ENCODE measurements around the gene PRG2. TPM values are rescaled to one million over a fixed set of nuclear protein-coding genes. Genes with fewer than 3 reads are reported as not detected.

Gene PRG2
- total and polyA plus RNA-seq, 2 of the 13 experiments (the other 11 are each of a cell fraction or from before 2014, with no cell fraction given), result not detected

GRCh38 chr11:57399972-57400578 is 9.6 kb upstream of the PRG2 start (continued):
- TF ChIP-seq PRDM15 (CRISPR knock-in tag; IDR thresholded peaks at IDR 0.05) (no peak), ZNF740 (CRISPR knock-in tag; IDR thresholded peaks at IDR 0.05) (no peak), ZNF572 (CRISPR knock-in tag; IDR thresholded peaks at IDR 0.05) (no peak), PHF5A (CRISPR knock-in tag; IDR thresholded peaks at IDR 0.05; ENCODE audit: low read depth, unreplicated experiment) (peak; percentile 19), IKZF4 (CRISPR knock-in tag; IDR thresholded peaks at IDR 0.05; ENCODE audit: borderline replicate concordance, low read depth, not compliant biosample characterization) (no peak), MAFG (CRISPR knock-in tag; IDR thresholded peaks at IDR 0.05) (no peak), ZNF33A (CRISPR knock-in tag; IDR thresholded peaks at IDR 0.05; ENCODE audit: borderline replicate concordance) (no peak), KLF13 (CRISPR knock-in tag; IDR thresholded peaks at IDR 0.05) (no peak), TBX3 (IDR thresholded peaks at IDR 0.05; ENCODE audit: borderline replicate concordance) (peak; percentile 33; the same call in 1 of the 2 replicates), NCOA2 (CRISPR knock-in tag; IDR thresholded peaks at IDR 0.05) (peak; percentile 47), GMEB1 (CRISPR knock-in tag; IDR thresholded peaks at IDR 0.05; ENCODE audit: borderline replicate concordance) (no peak), RCOR2 (CRISPR knock-in tag; IDR thresholded peaks at IDR 0.05) (no peak), ZNF605 (CRISPR knock-in tag; IDR thresholded peaks at IDR 0.05) (0 out of 2 replicates have a peak, but pooled peaks have one; percentile 18), PLSCR1 (CRISPR knock-in tag; IDR thresholded peaks at IDR 0.05; ENCODE audit: borderline replicate concordance) (no peak), NFATC3 (CRISPR knock-in tag; IDR thresholded peaks at IDR 0.05) (no peak), FIP1L1 (IDR thresholded peaks at IDR 0.05; ENCODE audit: borderline replicate concordance, insufficient read depth, low read depth, low read length) (no peak), JUN (CRISPR knock-in tag; IDR thresholded peaks at IDR 0.05) (no peak), ZNF281 (CRISPR knock-in tag; IDR thresholded peaks at IDR 0.05; ENCODE audit: borderline replicate concordance) (0 out of 2 replicates have a peak, but pooled peaks have one; percentile 24), ZNF546 (CRISPR knock-in tag; conservative IDR thresholded peaks at IDR 0.05) (no peak), ZFP90 (CRISPR knock-in tag; IDR thresholded peaks at IDR 0.05; ENCODE audit: borderline replicate concordance) (no peak)
